Choroid plexus epithelial cell (primary cell): Measurements from ENCODE around the gene CITED4.

Experiments
- DNase-seq: peaks from one replicate; pipeline ENCODE4 v3.0.0-alpha.2; 2010; ENCODE audit warnings: low read depth
- H3K4me3 ChIP-seq: 2 replicates; pipeline ENCODE4 v1.5.1; 2011; ENCODE audit warnings: low read depth, mild to moderate bottlenecking, control low read depth, low read length, moderate library complexity
- CTCF ChIP-seq: conservative IDR thresholded peaks from 2 replicates; pipeline ENCODE4 v1.5.1; 2011; ENCODE audit warnings: low read depth, mild to moderate bottlenecking, control low read depth, inconsistent platforms, low read length, moderate library complexity

CITED4 gene

DNA sequence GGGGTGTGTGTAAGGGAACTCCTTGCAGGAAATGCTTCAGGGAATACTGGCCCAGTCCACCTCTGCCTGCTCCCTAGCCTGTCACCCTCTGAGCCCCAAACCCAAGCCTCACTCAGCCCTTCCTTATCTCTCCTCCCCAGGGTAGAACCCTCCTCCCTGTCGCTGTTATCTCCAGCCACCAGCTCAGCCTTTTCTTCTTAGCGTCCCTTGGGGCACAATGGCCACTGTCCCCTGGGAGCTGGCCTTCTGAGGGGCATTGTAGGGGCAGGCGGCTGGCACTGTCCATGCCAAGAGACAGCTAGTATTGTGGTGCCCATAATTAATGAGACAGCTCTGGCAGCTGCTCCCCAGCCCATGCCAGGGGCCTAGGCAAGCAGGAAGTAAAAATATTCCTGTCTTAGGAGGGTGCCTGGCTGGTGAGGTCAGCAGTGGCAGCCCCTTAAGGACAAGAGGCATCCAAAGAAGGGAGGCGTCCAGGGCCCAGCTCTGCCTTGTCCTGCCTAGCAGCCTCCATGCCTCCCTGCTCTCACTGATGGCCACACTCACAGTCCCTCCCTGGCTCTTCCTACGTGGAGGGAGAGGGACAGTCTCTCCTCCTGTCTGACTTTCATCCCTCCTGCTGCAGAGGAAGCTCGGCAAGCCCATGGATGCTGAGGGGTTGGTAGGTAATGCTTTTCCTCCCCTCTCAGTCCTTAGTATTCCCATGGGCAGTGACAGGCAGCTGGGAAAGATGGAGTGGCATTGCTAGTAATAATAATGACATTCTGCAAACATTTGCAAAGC lies 41.1 kb downstream of the CITED4 start:
- no peak for TF ChIP-seq CTCF
- H3K4me3 ChIP-seq: no peak overlapping the region
- no peak for DNase-seq

- TF ChIP-seq CTCF: peak; percentile 13
- no peak for DNase-seq
- no peak overlapping the region for H3K4me3 ChIP-seq
These were observed 41.8 kb downstream of the CITED4 start for GRCh38 chr1:40820251-40820797.

- DNase-seq: no peak
- no peak overlapping the region for H3K4me3 ChIP-seq
- TF ChIP-seq CTCF: no peak
These were observed 43.1 kb downstream of the CITED4 start for GRCh38 chr1:40819101-40819500.

DNA sequence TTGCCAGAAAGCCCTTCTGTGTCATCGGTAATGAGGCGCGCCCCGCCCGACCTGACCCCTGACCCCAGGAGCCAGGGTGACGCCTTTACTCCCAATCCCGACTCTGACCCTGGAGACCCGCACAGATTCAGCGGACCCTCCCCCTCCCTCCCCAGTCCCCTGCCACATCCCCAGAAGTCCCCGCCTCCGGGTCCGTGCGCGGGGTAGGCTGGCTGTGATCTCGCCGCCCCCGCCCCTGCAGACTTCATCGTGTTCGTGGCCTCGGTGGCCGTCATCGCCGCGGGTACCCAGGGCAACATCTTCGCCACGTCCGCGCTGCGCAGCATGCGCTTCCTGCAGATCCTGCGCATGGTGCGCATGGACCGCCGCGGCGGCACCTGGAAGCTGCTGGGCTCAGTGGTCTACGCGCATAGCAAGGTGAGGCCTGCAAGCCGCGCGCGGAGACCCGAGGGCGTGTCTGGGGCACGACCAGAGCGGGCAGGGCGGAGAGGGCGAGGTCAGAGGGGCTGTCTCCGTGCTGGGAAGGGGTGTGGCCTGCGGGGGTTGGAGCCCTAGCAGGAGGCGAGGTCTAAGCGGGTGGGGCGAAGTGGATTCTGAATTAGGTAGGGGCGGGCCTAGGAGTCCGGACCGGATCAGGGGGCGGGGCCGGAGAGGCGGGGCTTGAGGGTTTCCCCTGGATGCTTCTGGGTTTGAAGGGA lies 43.8 kb downstream of the CITED4 start:
- peak; percentile 19 for DNase-seq
- peak overlapping the region; percentile 52 for H3K4me3 ChIP-seq
- no peak for TF ChIP-seq CTCF

- TF ChIP-seq CTCF: no peak
- DNase-seq: no peak
- H3K4me3 ChIP-seq: no peak overlapping the region
These were observed 44.3 kb downstream of the CITED4 start for GRCh38 chr1:40817791-40818263.

- no peak overlapping the region for H3K4me3 ChIP-seq
- TF ChIP-seq CTCF: no peak
- no peak for DNase-seq
These were observed 46.7 kb downstream of the CITED4 start for GRCh38 chr1:40815420-40815819.
